Measurements from ENCODE around the gene SBNO2.
A peak's percentile ranks its signal among the peaks of the same experiment; 100 is the strongest.

Gene SBNO2

DNA sequence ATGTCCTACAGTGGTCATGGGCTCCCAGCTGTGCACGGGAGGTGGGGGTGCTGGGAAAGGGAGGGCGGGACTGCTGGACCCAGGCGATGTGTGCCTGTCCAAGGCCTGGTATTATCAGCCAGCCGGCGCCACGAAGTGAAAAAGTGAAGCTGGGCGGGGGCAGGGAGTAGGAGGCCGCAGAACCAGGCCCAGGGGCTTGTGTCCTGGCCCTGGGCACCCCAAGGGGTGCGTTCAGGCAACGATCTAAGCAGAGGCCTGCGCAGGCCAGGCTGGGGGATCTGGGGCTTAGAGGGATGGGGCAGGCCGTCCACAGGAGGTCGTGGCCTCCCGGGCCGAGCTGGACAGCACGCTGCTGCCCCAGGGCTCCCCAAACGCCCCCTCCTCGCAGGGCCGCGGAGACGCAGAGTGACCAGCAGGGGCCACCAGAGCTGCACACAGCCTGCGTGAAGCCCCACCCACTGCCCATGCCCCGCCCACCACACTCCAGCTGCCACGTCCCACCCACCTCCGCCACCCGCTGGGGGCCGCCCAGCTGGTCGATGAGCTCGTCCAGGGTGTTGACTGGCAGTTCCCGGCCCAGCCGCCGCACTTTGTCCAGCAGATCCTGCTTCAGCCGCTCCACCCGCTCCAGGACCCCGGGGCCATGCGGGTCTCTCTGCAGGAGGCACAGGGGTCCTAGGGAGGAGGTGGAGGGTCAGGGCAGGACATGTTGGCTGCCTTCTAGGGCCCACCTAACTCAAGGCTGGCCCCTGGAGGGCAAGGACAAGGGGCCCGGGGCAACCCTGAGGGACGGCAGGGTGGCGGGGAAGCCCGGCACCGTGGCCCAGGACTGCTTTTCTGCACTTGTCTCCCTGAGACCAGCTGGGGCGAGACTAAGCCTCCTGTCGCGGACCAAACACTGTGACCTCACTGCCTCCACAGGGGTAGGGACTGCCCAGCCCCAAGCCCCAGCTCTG, 60.8 kb downstream of the SBNO2 start:
- DNase-seq (ENCODE audit: low read depth), result peak; percentile 98
- no peak overlapping the region for H3K4me3 ChIP-seq (ENCODE audit: low read depth, low read length)
- TF ChIP-seq, protein P1, sequence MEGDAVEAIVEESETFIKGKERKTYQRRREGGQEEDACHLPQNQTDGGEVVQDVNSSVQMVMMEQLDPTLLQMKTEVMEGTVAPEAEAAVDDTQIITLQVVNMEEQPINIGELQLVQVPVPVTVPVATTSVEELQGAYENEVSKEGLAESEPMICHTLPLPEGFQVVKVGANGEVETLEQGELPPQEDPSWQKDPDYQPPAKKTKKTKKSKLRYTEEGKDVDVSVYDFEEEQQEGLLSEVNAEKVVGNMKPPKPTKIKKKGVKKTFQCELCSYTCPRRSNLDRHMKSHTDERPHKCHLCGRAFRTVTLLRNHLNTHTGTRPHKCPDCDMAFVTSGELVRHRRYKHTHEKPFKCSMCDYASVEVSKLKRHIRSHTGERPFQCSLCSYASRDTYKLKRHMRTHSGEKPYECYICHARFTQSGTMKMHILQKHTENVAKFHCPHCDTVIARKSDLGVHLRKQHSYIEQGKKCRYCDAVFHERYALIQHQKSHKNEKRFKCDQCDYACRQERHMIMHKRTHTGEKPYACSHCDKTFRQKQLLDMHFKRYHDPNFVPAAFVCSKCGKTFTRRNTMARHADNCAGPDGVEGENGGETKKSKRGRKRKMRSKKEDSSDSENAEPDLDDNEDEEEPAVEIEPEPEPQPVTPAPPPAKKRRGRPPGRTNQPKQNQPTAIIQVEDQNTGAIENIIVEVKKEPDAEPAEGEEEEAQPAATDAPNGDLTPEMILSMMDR (conservative IDR thresholded peaks at IDR 0.05; ENCODE audit: low read depth, low read length), result peak; percentile 79

GRCh38 chr19:1112268-1113029, 61.6 kb downstream of the SBNO2 start:
- no peak overlapping the region for H3K4me3 ChIP-seq (ENCODE audit: low read depth, low read length)
- DNase-seq (ENCODE audit: low read depth), result no peak
- TF ChIP-seq, protein P1 (conservative IDR thresholded peaks at IDR 0.05; ENCODE audit: low read depth, low read length), result no peak

- H3K4me3 ChIP-seq (ENCODE audit: low read depth, low read length), result no peak overlapping the region
- TF ChIP-seq, protein P1 (conservative IDR thresholded peaks at IDR 0.05; ENCODE audit: low read depth, low read length), result no peak
Observed at GRCh38 chr19:1111641-1112267, 62.3 kb downstream of the SBNO2 start.

GRCh38 chr19:1110809-1111640, 63.0 kb downstream of the SBNO2 start:
- TF ChIP-seq, protein P1 (conservative IDR thresholded peaks at IDR 0.05; ENCODE audit: low read depth, low read length), result no peak
- no peak overlapping the region for H3K4me3 ChIP-seq (ENCODE audit: low read depth, low read length)
- DNase-seq (ENCODE audit: low read depth), result no peak

More at GRCh38 chr19:1111641-1112267, 62.3 kb downstream of the SBNO2 start:
- no peak for DNase-seq (ENCODE audit: low read depth)

- H3K4me3 ChIP-seq (ENCODE audit: low read depth, low read length), result no peak overlapping the region
- TF ChIP-seq, protein P1 (conservative IDR thresholded peaks at IDR 0.05; ENCODE audit: low read depth, low read length), result no peak
- no peak for DNase-seq (ENCODE audit: low read depth)
Observed at GRCh38 chr19:1109697-1110671, 64.1 kb downstream of the SBNO2 start.

Data from choroid plexus epithelial cell (primary cell).